GM18951 (cell line): ENCODE data around the gene PLEKHA7.

Experiments
- POLR2A ChIP-seq: IDR thresholded peaks from 4 replicates; pipeline ENCODE4 v1.6.1; 2011; ENCODE audit warnings: mild to moderate bottlenecking; ENCODE audit not compliant: insufficient read length, insufficient read depth; ENCODE audit errors: extremely low read depth
- in situ Hi-C: fragments of 300-500 bp; cut with MboI; formaldehyde crosslinking; loops from one replicate; pipeline ENCODE4 v1.12.0; 2022; ENCODE audit warnings: low sequenced_read_pairs, mixed read lengths, inconsistent platforms; ENCODE audit not compliant: unreplicated experiment

The PLEKHA7 gene

DNA sequence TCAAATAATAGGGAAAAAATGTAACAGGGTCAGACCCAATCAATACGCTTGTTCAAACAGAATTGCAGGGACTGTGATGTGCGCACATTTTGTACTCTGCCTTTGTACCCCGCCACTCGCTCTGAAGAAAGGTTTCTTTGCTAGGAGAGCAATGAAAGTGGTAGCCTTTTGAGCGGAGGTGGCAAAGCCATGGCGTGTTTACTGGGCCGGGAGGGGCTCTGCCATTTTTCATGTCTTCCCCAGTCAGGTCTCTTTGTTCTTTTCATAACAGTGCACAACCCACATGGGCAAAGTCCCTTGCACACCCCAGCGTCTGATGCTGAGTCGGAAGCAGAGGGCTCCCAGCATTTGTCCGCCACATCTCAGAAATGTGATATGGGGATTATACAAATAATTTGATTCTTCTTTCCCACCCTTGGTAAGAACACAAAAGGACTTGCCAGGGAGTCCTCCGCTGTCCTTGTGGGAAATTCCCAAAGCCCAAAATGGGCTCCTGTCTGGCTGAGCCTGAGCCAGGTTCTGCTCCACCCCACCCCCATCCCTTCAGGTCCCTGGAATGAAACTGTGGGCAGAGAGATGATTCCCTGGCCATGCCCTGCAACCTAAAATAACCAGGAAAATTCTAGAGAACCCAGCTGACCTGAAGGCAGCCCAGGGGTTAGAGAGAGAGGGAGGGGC lies 239.1 kb downstream of the PLEKHA7 start:
- in situ Hi-C loops = no loop called here
- no peak for TF ChIP-seq POLR2A

DNA sequence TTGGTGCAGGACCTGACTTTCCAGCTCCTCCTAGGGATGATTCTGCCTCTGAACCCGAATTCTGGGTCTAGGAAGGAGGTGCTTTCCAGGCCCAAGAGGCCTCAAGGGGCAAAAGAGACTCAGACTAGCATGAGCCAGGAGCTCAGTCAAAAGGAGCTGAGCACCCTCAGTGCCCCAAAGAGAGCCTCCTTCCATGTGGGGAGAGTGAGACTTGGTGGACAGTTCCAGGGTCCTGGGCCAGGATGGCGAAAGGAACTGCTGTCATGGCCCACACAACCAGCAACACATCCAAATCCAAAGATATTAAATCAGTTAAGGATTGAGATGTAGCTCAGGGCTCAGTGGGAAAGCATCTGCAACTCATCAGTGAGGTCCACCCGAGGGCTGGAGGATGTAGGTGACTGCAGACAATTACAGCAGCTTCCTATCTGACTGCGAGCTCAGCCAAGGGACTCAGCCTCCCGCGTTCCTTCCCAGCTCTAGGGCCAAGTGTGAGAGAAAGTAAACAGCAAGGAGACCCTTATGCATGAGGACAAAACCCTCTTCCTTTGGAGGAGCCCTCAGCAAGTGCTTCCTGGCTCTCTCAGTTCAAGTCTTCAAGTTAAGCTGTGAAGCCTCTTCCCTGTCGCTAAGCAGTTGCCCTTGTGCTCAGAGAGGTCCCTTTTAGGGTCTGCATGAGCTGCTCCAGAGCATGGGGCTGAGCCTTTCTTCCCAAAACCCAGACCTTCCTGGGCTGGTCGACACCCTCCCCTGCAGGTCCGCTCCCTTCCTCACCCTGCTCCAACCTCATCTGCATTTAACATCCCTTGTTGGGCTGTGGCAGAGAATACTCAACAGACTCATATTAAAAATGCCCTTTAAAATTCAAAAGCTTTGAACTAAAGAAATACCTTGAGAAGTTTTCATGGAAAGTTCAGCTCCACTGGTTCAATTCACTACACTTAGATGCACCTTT lies 240.0 kb downstream of the PLEKHA7 start:
- TF ChIP-seq POLR2A = no peak
- in situ Hi-C loops = no loop called here

DNA sequence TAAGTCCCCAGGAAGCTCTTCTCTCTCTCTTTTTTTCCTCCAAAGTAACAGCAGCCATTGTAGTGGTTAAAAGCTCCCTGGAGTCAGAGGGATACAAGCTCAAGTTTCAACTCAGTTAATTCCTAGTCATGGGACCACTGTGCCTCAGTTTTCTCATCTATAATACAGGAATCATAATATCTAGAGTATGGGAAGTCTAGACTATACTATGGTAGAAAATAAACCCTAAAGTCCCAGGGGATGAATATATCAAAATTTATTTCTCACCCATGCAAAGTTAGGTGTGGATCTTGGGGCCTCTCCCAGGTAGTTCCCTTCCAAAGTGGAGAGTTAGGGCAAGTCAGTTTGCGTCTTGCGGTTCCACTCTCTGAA lies 242.1 kb downstream of the PLEKHA7 start:
- in situ Hi-C loops = no loop called here

DNA sequence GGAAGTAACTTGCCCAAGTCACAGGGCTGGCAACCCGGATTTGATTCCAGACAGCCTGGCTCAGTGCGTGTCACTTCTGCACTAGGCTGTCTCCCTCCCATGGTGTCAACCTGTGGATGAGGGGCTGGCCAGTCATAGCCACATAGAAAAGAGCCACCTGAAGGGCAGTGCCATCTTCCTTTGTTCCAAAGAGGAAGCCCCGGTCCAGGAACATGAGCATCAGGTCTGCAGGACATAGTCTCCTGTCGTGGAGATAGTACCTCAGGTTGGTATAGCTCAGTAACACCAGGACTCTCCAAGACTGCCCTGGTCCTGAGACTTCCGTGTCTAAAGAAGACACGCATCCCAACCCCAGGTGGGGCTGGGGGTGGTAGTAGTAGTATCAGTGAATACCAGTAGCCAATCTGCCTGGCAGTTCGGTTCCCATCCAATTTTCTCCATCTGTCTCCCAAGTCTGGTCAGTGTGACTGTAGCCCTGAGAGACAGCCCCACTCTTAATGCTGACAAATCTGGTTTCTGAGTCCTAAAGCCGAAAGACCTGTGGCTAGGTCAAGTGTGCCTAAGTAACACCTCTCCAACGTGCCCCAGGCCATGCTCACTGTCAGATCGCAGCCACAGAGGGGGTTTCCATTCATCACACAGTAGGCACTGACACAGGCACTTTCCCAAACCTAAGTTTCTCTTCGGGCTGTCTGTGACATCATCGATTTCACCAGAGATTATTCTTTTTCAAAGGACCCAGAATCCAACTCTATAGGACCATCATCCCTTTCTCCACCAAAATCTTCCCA lies 242.7 kb downstream of the PLEKHA7 start:
- no peak for TF ChIP-seq POLR2A
- in situ Hi-C loops = no loop called here

More for the DNA sequence above, 242.1 kb downstream of the PLEKHA7 start:
- TF ChIP-seq POLR2A = no peak

DNA sequence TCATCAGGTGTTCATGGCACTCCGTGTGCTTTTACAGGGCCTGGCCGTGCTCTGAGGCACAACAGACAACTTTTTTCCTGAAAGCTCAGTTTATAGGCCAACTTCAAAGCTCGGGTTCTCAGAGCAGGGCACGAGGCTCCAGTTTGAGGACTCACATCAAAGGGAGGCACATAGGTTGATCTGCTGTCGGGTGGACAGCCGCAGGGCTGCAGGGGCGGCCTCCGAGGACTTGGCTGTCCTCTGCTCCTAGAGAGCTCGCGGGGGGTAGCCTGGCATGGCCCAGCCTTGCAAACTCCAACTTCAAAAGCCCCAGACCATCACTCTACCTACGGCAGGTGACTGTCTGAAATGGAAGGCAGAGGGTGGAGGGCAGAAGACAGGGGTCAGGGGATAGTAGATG lies 244.2 kb downstream of the PLEKHA7 start:
- in situ Hi-C loops = no loop called here

DNA sequence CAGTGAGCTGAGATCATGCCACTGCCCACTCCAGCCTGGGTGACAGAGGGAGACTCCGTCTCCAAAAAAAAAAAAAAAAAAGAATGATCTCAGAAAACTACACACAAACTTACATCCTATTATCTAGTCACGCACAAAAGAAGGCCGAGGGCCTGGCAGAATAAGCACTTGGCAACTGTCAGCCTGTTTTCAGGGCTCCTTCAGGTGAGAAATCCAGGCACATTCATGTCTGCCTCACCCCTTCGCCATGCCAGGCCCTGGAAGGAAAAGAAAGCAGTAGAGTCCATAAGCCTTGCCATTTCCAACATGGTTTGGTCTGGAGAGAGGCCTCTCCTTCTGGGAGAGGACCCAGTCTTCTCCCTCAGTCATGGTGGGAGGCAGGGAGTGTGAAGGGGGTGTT lies 244.8 kb downstream of the PLEKHA7 start:
- in situ Hi-C loops = no loop called here

More for the DNA sequence above, 244.2 kb downstream of the PLEKHA7 start:
- no peak for TF ChIP-seq POLR2A

DNA sequence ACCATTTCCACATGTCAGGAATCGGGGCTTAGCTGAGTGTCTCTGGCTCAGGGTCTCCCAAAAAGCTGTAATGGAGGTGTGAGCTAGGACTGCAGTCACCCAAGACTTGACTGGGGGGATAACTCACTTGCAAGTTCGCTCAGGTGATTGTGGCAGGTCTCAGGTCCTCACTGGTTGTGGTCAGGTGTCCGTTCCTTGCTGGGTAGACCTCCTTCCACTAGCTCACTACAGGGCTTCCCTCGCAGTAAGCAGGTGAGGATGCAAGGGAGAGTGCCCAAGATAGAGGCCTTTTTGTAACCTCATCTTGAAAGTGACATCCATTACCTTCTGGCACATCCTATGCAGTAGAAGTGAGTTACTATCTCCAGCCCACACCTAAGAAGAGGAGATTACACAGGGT lies 246.3 kb downstream of the PLEKHA7 start:
- in situ Hi-C loops = no loop called here
- no peak for TF ChIP-seq POLR2A

More for the DNA sequence above, 244.8 kb downstream of the PLEKHA7 start:
- TF ChIP-seq POLR2A = no peak

GRCh38 chr11:16767137-16767536 lies 247.1 kb downstream of the PLEKHA7 start:
- no peak for TF ChIP-seq POLR2A
- in situ Hi-C loops = no loop called here

GRCh38 chr11:16764888-16765287 lies 249.3 kb downstream of the PLEKHA7 start:
- TF ChIP-seq POLR2A = no peak
- in situ Hi-C loops = no loop called here

DNA sequence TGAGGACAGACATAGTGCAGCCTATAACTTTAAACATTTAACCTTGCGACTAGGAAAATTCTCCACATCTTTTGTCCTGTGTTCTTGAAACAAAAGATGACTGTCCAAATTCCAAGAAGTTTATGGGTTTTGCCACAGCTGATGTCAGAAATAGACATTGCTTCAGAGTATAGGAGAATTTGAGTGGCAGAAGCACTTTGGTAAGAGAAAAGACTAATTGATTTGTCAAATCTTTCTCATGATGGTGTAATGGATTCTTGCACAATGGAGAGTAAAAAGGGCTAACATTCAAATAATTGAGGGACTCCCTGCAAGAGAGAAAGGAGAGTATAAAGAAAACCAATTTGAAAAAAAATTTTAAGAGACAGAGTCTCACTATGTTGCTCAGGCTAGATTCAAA lies 250.5 kb downstream of the PLEKHA7 start:
- in situ Hi-C loops = no loop called here
- TF ChIP-seq POLR2A = no peak

- no peak for TF ChIP-seq POLR2A
- in situ Hi-C loops = no loop called here
Observed at GRCh38 chr11:16759857-16760508, 254.2 kb downstream of the PLEKHA7 start.

DNA sequence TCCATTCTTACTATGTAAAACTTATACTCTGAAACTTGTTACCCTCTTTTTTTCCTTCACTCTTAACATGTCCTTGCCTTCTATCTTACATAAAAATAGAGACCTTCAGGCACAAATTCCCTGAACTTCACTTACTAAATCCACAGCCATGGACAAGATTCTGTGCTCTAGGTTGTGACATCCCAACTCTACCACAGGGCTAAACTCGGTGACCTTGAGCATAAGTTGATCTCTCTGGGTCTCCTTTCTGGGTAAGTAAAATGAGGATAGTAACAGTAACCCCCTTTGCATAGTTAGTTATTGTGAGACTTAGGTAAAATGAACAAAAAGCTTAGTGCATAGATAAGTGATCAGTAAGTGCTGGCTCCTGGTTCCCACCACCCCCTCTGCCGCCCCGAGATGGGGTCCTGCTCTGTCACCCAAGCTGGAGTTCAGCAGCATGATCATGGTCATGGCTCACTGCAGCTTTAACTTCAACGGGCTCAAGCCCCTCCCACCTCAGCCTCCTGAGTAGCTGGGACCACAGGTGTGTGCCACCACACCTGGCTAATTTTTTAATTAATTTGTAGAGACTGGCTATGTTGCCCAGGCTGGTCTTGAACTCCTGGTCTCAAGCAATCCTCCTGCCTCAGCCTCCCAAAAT lies 255.7 kb downstream of the PLEKHA7 start:
- no peak for TF ChIP-seq POLR2A
- in situ Hi-C loops = no loop called here
